Hepatocyte (in vitro differentiated cells): Measurements from ENCODE around the gene BCL7C. TPM values are rescaled to one million over a fixed set of nuclear protein-coding genes. Genes with fewer than 3 reads are reported as not detected.

Experiments used
- DNase-seq: peaks from one replicate; pipeline ENCODE4 v3.0.0-alpha.2; 2016; ENCODE audit warnings: low spot score
- H2AFZ ChIP-seq: fragments of 200-600 bp; sonication (generic); 2 replicates; pipeline ENCODE4 v1.6.0; 2016; ENCODE audit warnings: antibody characterized with exemption, mild to moderate bottlenecking
- H3K27ac ChIP-seq: fragments of 200-600 bp; sonication (generic); 2 replicates; pipeline ENCODE4 v1.5.1; 2016; ENCODE audit warnings: mild to moderate bottlenecking
- H3K27me3 ChIP-seq: fragments of 200-600 bp; sonication (generic); 2 replicates; pipeline ENCODE4 v1.6.1; 2016
- H3K36me3 ChIP-seq: fragments of 200-600 bp; sonication (generic); replicated peaks from 2 replicates; pipeline ENCODE4 v1.5.1; 2016; ENCODE audit warnings: low read depth; ENCODE audit not compliant: insufficient read depth
- H3K4me1 ChIP-seq: fragments of 200-600 bp; sonication (generic); 2 replicates; pipeline ENCODE4 v1.5.1; 2016; ENCODE audit warnings: mild to moderate bottlenecking, moderate library complexity; ENCODE audit not compliant: insufficient read depth
- H3K4me2 ChIP-seq: fragments of 200-600 bp; sonication (generic); 2 replicates; pipeline ENCODE4 v1.6.0; 2016
- H3K4me3 ChIP-seq: fragments of 200-600 bp; sonication (generic); 2 replicates; pipeline ENCODE4 v1.5.1; 2016; ENCODE audit warnings: mild to moderate bottlenecking
- H3K79me2 ChIP-seq: fragments of 200-600 bp; sonication (generic); 2 replicates; pipeline ENCODE4 v1.6.0; 2017; ENCODE audit warnings: mild to moderate bottlenecking
- H3K9me2 ChIP-seq: fragments of 200-600 bp; sonication (generic); replicated peaks from 2 replicates; pipeline ENCODE4 v1.6.0; 2017; ENCODE audit warnings: mild to moderate bottlenecking; ENCODE audit not compliant: insufficient read depth
- H3K9me3 ChIP-seq: fragments of 200-600 bp; sonication (generic); 2 replicates; pipeline ENCODE4 v1.5.1; 2016; ENCODE audit warnings: low read depth, mild to moderate bottlenecking
- H4K20me1 ChIP-seq: fragments of 200-600 bp; sonication (generic); 2 replicates; pipeline ENCODE4 v1.6.0; 2016; ENCODE audit warnings: mild to moderate bottlenecking; ENCODE audit not compliant: insufficient read depth, poor library complexity, severe bottlenecking
- CTCF ChIP-seq: fragments of 200-600 bp; sonication (generic); IDR thresholded peaks from 2 replicates; pipeline ENCODE4 v1.5.1; 2016; ENCODE audit warnings: antibody characterized with exemption, mild to moderate bottlenecking; ENCODE audit not compliant: poor library complexity
- EZH2 ChIP-seq: fragments of 200-600 bp; sonication (generic); IDR thresholded peaks from 2 replicates; pipeline ENCODE4 v1.6.1; 2016; ENCODE audit warnings: antibody characterized with exemption, mild to moderate bottlenecking, borderline replicate concordance
- EZH2phosphoT487 ChIP-seq: fragments of 200-600 bp; sonication (generic); IDR thresholded peaks from one replicate; pipeline ENCODE4 v1.6.1; 2018; ENCODE audit warnings: antibody characterized with exemption, mild to moderate bottlenecking, low read depth, moderate library complexity; ENCODE audit not compliant: unreplicated experiment, severe bottlenecking
- WGBS: methylation state at CpG from one replicate; pipeline ENCODE4 v1.1.6; 2016; ENCODE audit warnings: low lambda C conversion rate; ENCODE audit errors: missing lambda C conversion rate; 5-methylcytosine and 5-hydroxymethylcytosine counted together
- polyA plus RNA-seq: library from polyadenylated mRNA; unstranded; fragments of >200 nt; fragmentation: Nextera tagmentation; extraction: Ambion mirVana; gene quantifications from 2 replicates; pipeline ENCODE4 v1.2.1, GENCODE V29; 2016
- total RNA-seq: library from RNA; depleted of rRNA; stranded (reverse); fragments of >200 nt; gene quantifications from 2 replicates; pipeline ENCODE4 v1.2.3, GENCODE V29; 2014

Gene BCL7C
- total and polyA plus RNA-seq, 2 experiments from 2014 or later, result 25.7 to 54.1 TPM

GRCh38 chr16:30937692-30938091 lies 43.8 kb upstream of the BCL7C start:
- Histone ChIP-seq H3K9me2 (no peaks in the 10 kb centered on the region), H3K27me3 (no peaks in the 10 kb centered on the region), H4K20me1 (no peaks in the 10 kb centered on the region), H3K4me1 (peaks cover 11% of the 10 kb centered on the region), H3K79me2 (peaks cover 7% of the 10 kb centered on the region), H3K36me3 (no peaks in the 10 kb centered on the region), H3K27ac (no peak overlapping the region), H3K9me3 (no peaks in the 10 kb centered on the region), H2AFZ (no peak overlapping the region), H3K4me3 (no peak overlapping the region), H3K4me2 (no peak overlapping the region)
- DNase-seq, result no peak
- TF ChIP-seq EZH2 (no peak), CTCF (no peak), EZH2phosphoT487 (no peak)
- WGBS, result 93% methylated on average over 5 of the region's 5 CpGs

GRCh38 chr16:30934827-30935557 lies 41.1 kb upstream of the BCL7C start:
- no peaks in the 10 kb centered on the region for H3K9me2 ChIP-seq
- no peaks in the 10 kb centered on the region for H4K20me1 ChIP-seq
- no peak overlapping the region for H3K4me2 ChIP-seq
- no peak overlapping the region for H3K4me3 ChIP-seq
- no peaks in the 10 kb centered on the region for H3K27me3 ChIP-seq
- H3K79me2 ChIP-seq, result peaks cover 3% of the 10 kb centered on the region
- peak; percentile 64 for DNase-seq
- no peak overlapping the region for H3K27ac ChIP-seq
- no peak overlapping the region for H2AFZ ChIP-seq
- WGBS, result 82% methylated on average over 12 of the region's 12 CpGs
- no peaks in the 10 kb centered on the region for H3K4me1 ChIP-seq
- TF ChIP-seq EZH2 (no peak), CTCF (peak; percentile 43)
- no peaks in the 10 kb centered on the region for H3K9me3 ChIP-seq
- no peaks in the 10 kb centered on the region for H3K36me3 ChIP-seq

- H3K9me3 ChIP-seq, result no peaks in the 10 kb centered on the region
- H3K4me3 ChIP-seq, result no peak overlapping the region
- no peaks in the 10 kb centered on the region for H3K4me1 ChIP-seq
- H3K27ac ChIP-seq, result no peak overlapping the region
- WGBS, result 75% methylated on average over 12 of the region's 12 CpGs
- H2AFZ ChIP-seq, result no peak overlapping the region
- no peaks in the 10 kb centered on the region for H4K20me1 ChIP-seq
- H3K27me3 ChIP-seq, result no peaks in the 10 kb centered on the region
- no peak for DNase-seq
- peaks cover 3% of the 10 kb centered on the region for H3K79me2 ChIP-seq
- no peaks in the 10 kb centered on the region for H3K9me2 ChIP-seq
- H3K36me3 ChIP-seq, result no peaks in the 10 kb centered on the region
- H3K4me2 ChIP-seq, result no peak overlapping the region
- TF ChIP-seq EZH2phosphoT487 (no peak), CTCF (no peak), EZH2 (no peak)
Observed at GRCh38 chr16:30931068-30931650, 37.3 kb upstream of the BCL7C start.
